Esophagus mucosa (tissue), 1 donor: ENCODE results near the gene TSKS. TPM values are rescaled to one million over a fixed set of nuclear protein-coding genes. Genes with fewer than 3 reads are reported as not detected.

Experiments used
- ATAC-seq: fragments of 200-7000 bp; cut with Tn5 transposase; one replicate; pipeline ENCODE4 v1.9.1; 2020
- total RNA-seq: library from RNA; stranded (reverse); gene quantifications from one replicate; pipeline ENCODE4 v1.2.4, GENCODE V29; 2023
- donor health status: DM: yes; HTN: yes; CAD: no.

TSKS gene
- total RNA-seq, 1 donor from 2014 or later = 0.12 TPM

DNA sequence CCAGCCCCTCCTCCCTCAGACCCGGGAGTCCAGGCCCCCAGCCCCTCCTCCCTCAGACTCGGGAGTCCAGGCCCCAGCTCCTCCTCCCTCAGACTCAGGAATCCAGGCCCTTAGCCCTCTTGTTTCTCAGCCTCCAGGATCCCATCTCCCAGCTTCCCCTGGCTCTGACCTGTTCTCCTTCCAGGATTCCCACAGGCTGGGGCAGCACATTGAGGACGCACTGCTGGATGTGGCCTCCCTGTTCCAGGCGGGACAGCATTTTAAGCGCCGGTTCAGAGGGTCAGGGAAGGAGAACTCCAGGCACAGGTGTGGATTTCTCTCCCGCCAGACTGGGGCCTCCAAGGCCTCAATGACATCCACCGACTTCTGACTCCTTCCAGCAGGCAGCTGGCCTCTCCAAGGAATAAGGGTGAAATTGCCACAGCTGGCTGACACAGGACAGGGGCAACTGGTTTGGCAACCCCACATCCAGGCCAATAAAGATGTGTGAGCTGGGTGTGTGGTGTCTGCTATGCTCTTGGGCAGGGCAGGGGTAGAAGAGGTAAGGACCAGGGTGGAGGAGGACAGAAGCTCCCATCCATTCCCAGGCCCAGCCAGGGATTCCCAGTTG, 49.8 kb downstream of the TSKS start:
- ATAC-seq = peak; percentile 92

DNA sequence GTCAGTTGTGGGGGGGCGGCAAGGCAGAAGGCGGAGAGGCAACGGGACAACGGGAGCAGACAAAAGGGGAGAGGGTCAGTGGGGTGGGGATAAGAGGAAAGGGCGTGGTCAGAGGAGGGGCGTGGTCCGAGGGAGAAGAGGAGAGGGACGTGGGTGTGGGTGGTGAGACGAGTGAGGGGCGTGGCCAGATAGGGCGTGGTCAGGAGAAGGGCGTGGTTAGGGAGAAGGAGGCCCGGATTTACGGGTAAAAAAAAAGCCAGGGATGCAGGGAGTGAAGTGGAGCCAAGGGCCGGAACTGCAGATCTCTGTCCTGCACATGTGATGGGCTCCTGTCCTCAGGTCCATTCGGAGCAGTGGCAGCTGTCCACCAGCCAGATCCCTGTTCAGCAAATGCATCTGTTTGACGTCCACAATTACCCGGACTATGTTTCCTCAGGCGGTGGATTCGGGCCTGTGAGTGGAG, 50.7 kb downstream of the TSKS start:
- ATAC-seq = peak; percentile 51

DNA sequence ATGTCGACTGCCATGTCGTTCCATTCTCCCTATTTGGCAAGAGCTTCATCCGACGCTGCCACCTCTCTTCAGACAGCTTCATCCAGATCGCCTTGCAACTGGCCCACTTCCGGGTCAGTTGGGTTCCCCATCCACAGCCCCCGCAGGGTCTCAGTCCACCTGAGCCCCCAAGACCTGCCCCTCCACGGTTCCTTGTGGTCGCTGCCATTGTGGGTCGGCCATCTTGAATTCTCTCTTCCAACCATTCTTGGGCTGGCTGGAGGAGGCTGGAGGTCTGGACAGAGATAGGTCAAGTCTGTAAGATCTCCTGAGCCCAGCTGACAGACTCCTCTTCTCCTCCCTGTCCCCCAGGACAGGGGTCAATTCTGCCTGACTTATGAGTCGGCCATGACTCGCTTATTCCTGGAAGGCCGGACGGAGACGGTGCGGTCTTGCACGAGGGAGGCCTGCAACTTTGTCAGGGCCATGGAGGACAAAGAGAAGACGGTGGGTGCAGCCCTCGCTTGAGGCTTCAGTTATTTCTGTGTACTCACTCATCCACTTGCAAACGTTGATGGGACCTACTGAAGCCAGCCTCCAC, 52.6 kb downstream of the TSKS start:
- no peak for ATAC-seq

DNA sequence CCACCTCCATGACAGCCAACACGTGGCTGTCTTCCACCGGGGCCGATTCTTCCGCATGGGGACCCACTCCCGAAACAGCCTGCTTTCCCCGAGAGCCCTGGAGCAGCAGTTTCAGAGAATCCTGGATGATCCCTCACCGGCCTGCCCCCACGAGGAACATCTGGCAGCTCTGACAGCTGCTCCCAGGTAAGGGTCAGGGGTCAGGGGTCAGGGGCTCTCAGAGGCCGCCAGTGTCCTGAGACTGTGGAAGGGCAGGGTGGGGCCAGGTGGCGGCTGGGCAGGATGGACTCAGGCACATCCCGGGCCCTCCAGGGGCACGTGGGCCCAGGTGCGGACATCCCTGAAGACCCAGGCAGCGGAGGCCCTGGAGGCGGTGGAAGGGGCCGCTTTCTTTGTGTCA, 57.2 kb downstream of the TSKS start:
- no peak for ATAC-seq

DNA sequence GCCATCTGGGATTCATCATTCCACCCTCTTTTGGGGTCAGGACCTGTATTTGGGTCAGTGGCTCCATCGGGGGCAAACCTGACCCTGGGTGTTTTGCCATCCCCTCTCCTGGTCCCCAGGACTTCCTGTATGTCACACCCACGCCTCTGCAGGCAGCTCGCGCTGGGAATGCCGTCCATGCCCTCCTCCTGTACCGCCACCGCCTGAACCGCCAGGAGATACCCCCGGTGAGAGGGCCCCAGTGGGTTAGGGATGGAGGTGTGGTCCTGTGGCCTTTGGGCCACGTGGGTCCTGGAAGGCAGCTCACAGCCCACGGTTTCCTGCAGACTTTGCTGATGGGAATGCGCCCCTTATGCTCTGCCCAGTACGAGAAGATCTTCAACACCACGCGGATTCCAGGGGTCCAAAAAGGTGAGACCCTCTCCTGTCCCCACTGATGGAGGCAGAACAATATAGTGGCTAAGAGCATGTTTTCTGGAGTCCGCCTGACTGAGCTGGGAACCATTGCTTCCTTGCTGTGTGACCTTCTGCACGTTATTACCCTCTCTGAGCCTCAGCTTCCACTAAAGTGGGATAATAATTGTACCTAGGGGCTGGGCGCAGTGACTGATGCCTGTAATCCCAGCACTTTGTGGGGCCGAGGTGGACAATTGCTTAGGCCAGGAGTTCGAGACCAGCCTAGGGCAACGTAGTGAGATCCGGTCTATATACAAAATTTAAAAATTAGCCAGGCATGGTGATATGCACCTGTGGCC, 58.0 kb downstream of the TSKS start:
- ATAC-seq = no peak

DNA sequence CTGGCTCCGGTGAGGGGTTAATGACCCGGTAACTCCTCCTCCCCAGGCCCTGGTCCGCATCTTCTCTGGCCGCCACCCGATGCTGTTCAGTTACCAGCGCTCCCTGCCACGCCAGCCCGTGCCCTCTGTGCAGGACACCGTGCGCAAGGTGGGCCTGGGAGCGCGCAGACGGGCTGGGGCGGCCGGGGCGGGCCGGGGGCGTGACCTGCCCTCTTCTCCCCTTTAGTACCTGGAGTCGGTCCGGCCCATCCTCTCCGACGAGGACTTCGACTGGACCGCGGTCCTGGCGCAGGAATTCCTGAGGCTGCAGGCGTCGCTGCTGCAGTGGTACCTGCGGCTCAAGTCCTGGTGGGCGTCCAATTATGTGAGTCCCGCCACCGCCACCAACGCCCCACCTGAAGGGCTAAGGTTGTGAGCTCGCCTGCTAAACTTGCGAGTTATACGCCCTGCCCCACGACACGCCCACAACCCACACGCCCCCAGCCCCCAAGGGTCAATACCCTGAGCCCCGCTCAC, 61.8 kb downstream of the TSKS start:
- no peak for ATAC-seq

DNA sequence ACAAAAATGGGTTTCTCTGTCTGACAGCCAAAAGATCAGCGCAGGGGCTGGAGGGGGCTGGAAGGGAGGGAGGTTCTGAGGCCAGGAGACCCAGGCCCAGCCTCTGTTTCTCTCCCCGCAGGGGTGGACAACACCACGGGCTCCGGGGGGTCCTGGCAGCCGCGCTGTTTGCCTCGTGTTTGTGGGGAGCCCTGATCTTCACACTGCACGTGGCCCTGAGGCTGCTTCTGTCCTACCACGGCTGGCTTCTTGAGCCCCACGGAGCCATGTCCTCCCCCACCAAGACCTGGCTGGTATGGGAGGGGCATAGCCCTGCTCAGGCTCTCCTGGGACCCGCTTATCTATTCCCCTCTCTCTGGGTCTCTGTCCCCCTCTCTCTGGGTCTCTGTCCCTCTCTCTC, 62.5 kb downstream of the TSKS start:
- ATAC-seq = no peak

DNA sequence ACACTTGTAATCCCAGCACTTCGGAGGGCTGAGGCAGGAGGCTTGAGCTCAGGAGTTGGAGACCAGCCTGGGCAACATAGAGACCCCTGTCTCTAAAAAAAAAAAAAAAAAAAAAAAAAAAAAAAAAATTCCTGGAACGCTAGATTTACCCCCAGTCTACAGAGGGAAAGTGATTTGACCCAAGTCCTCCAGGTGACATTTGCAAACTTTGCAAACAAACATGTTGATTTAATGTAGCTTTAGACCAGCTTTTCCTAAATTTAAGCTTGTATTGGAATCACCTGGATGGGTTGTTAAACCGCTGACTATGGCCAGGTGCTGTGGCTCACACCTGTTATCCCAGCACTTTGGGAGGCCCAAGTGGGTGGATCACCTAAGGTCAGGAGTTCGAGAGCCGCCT, 63.7 kb downstream of the TSKS start:
- no peak for ATAC-seq

DNA sequence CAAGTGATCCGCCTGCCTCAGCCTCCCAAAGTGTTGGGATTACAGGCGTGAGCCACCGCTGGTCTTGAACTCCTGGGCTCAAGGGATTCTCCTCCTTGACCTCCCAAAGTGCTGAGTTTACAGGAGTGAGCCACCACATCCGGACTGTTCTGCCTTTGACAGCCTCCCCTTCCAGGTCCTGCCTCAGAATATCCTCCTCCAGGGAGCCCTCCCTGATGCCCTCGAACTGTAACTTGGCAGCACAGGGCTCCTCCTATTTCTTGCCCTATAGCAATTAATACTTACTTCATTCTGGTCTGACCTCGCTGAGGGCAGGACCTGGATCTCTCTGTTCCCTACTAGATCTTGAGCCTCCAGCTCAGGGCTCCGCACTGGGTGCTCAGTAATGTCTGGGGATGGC, 66.2 kb downstream of the TSKS start:
- ATAC-seq = no peak

DNA sequence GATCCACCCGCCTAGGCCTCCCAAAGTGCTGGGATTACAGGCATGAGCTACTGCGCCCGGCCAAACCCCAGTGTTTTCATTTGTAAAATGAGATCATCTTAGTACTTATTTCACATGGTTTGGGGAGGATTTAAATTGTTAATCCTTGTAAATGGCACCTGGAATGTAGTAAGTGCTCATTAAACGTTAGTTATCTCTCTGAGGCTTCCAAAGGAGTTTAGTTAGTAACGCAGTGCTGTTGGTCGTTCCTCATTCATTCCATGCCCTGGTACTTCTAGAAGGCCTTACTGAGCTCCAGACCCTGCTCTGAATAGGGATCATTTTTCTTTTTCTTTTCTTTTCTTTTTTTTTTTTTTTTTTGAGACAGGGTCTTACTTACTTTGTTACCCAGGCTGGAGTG, 67.0 kb downstream of the TSKS start:
- ATAC-seq = no peak

DNA sequence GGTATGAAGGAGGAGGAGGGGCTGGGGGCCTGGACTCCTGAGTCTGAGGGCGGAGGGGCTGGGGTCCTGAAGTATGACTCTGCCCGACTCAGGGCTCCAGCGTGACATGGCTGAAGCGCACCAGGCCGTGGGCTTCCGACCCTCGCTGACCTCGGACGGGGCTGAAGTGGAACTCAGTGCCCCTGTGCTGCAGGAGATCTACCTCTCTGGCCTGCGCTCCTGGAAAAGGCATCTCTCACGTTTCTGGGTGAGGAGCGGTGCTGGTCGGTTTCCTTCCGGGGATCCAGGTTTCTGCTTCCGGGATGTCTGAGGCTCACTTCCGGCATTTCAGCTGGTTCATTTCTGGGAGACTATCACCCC, 71.0 kb downstream of the TSKS start:
- ATAC-seq = no peak

DNA sequence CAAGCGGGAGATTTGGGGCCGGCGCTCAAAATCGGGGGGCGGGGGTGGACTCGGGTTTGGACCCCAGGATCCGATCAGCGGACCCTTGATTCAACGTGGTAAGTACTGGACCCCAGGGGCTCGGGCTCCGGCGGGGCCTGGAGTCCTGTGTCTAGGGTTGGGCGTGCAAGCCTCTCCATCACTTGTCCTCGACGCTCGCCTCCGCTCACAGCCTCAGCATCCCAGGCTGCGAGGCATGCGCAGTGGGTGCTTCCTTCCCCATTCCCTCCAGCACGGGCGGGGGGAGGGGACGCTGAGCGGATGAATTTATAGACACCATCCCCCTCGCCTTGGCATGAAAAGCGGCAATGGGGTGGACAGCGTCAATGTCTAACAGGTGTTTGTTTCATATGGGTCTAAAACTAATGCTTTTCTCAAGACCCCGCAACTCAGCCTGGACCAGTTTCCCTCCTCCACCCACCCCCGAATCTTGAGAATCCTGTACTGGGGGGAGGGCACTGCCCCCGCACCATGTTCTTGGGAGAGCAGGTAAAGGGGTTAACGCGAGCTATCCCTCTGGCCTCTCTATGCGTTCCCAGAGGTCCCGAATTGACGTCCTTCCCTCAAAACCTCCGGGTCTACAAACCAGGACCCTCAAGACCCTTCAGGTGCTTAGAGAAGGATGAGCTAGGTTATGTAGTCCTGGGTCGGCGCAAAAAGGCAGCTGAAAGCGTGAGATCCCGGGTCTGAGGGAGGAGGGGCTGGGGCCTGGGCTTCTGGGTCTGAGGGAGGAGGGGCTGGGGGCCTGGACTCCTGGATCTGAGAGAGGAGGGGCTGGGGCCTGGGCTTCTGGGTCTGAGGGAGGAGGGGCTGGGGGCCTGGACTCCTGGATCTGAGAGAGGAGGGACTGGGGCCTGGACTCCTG, 71.6 kb downstream of the TSKS start:
- peak; percentile 6 for ATAC-seq

DNA sequence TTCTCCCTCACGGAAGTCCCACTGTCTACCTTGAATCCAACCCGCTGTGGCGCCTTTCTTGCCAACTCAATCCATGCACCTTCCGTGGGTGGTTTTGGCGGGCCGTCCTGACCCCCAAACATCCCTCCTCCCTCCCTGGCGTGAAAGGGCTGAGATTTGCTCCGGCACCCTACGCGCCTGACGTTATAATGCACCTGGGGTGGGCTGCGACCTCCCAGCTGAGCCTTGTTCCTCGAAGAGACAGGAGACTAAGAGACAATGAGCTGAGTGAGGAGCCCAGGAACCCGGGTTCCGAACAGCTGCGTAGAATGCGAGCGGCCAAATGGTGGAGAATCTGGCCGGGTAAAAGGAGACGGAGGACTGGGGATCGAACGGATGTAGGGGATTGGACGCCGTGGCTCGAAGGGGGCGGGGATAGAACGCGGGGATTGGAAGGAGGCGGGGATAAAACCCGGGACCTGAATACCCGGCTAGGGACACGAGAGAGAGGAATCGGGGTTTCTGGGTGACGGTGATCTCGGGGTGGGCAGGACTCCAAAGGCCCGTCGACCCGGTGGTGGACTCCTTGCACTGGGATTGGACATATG, 72.4 kb downstream of the TSKS start, which contains the start of gene CPT1C:
Gene CPT1C, plus strand, starts transcription at position 461 of the 587 bp plus-strand sequence. CDS start 1,137 bp downstream, outside the sequence.
- ATAC-seq = peak; percentile 50

DNA sequence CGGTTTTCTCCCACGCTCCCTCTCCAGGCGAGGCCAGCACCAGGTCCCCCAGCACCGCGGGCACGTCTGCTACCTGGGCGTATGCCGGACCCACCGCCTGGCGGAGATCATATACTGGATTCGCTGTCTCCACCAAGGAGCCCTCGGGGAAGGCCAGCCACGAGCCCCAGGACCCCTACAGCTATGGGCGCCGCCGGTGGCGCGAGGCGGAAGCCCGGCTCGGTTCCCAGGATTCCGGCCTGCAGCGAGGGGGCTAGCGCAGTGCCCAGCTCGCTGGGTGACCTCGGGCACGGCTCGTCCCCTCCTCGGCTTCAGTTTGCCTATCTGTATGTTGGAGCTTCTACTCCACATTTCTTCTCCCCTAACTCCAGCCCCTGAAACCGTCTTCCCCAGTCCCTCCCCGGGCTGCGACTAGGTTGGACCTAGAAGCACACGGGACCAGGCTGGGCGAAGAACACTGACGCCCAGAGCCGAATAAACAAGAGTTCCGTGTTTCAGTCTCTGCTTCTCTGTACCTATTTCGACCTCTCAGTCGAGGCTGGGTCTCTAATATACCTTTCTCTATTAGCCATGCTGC, 72.9 kb downstream of the TSKS start:
- peak; percentile 5 for ATAC-seq

Other genes with a start within 250 kb of the TSKS start
- gene RCN3, start 235.3 kb downstream of the TSKS start, total RNA-seq = 1.8 TPM
- 38.6 TPM for gene NOSIP, start 182.8 kb downstream of the TSKS start, total RNA-seq
- gene PRRG2, start 182.0 kb downstream of the TSKS start, total RNA-seq = 13.2 TPM
- gene PRR12, start 172.1 kb downstream of the TSKS start, total RNA-seq = 11.7 TPM
- gene RRAS, start 123.2 kb downstream of the TSKS start, total RNA-seq = 16.4 TPM
- 31.0 TPM for gene SCAF1, start 121.1 kb downstream of the TSKS start, total RNA-seq
- 38.6 TPM for gene IRF3, start 97.4 kb downstream of the TSKS start, total RNA-seq
- gene BCL2L12, start 97.4 kb downstream of the TSKS start, total RNA-seq = 23.5 TPM
- gene PRMT1, start 86.0 kb downstream of the TSKS start, total RNA-seq = 99.0 TPM
- gene ADM5, start 73.7 kb downstream of the TSKS start, total RNA-seq = 0.92 TPM
- gene CPT1C, start 72.2 kb downstream of the TSKS start, total RNA-seq = 1.1 TPM
- gene AP2A1, start 3.7 kb upstream of the TSKS start, total RNA-seq = 54.0 TPM
- 8.3 TPM for gene FUZ, start 50.0 kb upstream of the TSKS start, total RNA-seq
- gene MED25, start 55.0 kb upstream of the TSKS start, total RNA-seq = 25.6 TPM
- gene PTOV1, start 87.9 kb upstream of the TSKS start, total RNA-seq = 58.5 TPM
- 29.2 TPM for gene PNKP, start 104.3 kb upstream of the TSKS start, total RNA-seq
- gene AKT1S1, start 114.0 kb upstream of the TSKS start, total RNA-seq = 32.7 TPM
- gene TBC1D17, start 114.4 kb upstream of the TSKS start, total RNA-seq = 15.8 TPM
- gene IL4I1, start 133.6 kb upstream of the TSKS start, total RNA-seq = not detected
- 15.1 TPM for gene ATF5, start 165.9 kb upstream of the TSKS start, total RNA-seq
- 23.6 TPM for gene NUP62, start 166.2 kb upstream of the TSKS start, total RNA-seq
- gene SIGLEC11, start 197.9 kb upstream of the TSKS start, total RNA-seq = not detected